NB4 (cell line): Measurements from ENCODE around the gene TMEM86A.

Experiments
- CTCF ChIP-seq: IDR thresholded peaks from one replicate; pipeline ENCODE4 v1.5.1; 2012; ENCODE audit warnings: low read depth, low read length
- MAX ChIP-seq: IDR thresholded peaks from 2 replicates; pipeline ENCODE4 v1.6.1; 2011; ENCODE audit warnings: low read depth, low read length
- POLR2A ChIP-seq: IDR thresholded peaks from 2 replicates; pipeline ENCODE4 v1.6.1; 2011; ENCODE audit warnings: mild to moderate bottlenecking; ENCODE audit not compliant: insufficient read length; ENCODE audit errors: extremely low read depth

- no peak for TF ChIP-seq CTCF
- no peak for TF ChIP-seq POLR2A
- TF ChIP-seq MAX = no peak
Measured at GRCh38 chr11:18731441-18731840, 32.9 kb downstream of the TMEM86A start.
